ENCODE data around the gene RASA2. TPM values are rescaled to one million over a fixed set of nuclear protein-coding genes. Genes with fewer than 3 reads are reported as not detected.
A peak's percentile ranks its signal among the peaks of the same experiment; 100 is the strongest.

RASA2 gene
- polyA plus RNA-seq, 1 of the 3 experiments (the other 2 are of a cell fraction) = 2.4 TPM

GRCh38 chr3:141552440-141552991 is 65.7 kb downstream of the RASA2 start:
- Histone ChIP-seq H3K9ac (no peak overlapping the region), H3K9me2 (no peaks in the 10 kb centered on the region), H4K20me1 (ENCODE audit: insufficient read depth) (no peaks in the 10 kb centered on the region), H3K9me3 (peaks cover 16% of the 10 kb centered on the region; the same call in 1 of the 2 replicates), H3K27me3 (ENCODE audit: insufficient read depth) (no peaks in the 10 kb centered on the region), H3K4me1 (ENCODE audit: control insufficient read depth in 1 of 2, insufficient read depth in 2 of 2, low read depth in 1 of 2, low read length in 1 of 2) (peaks cover 0 to 25% of the 10 kb centered on the region in 2 experiments; a peak in 1 of 4 replicates), H3K36me3 (replicated peaks in 1 of 2; ENCODE audit: control insufficient read depth in 1 of 2, insufficient read depth in 2 of 2, low read length in 1 of 2) (peaks cover 28 to 54% of the 10 kb centered on the region in 2 experiments), H3K4me2 (no peak overlapping the region), H2AFZ (ENCODE audit: low read depth) (no peak overlapping the region), H3F3A (replicated peaks; ENCODE audit: insufficient read depth) (peaks cover 16% of the 10 kb centered on the region), H3K79me2 (ENCODE audit: insufficient read depth) (peaks cover 12% of the 10 kb centered on the region; the same call in 1 of the 2 replicates), H3K27ac (ENCODE audit: low read depth in 2 of 2, low read length in 1 of 2) (peak overlapping the region in 1 of 2 experiments; percentile 44; a peak in 1 of 4 replicates), H3K4me3 (ENCODE audit: low read depth in 2 of 2, low read length in 1 of 2) (no peak overlapping the region)
- ChIA-PET POLR2A (no interaction called here), CTCF (interaction anchor here (1.1 to 2.2 kb wide), 3 partner anchors 8 to 98 kb away, joined by 4 to 5 read pairs (median 5); no protein-coding TSS in a partner anchor)
- TF ChIP-seq MXI1 (IDR thresholded peaks at IDR 0.05; ENCODE audit: low read depth, low read length) (no peak), YY1 (IDR thresholded peaks at IDR 0.05; ENCODE audit: low read depth) (no peak), JUND (IDR thresholded peaks at IDR 0.05) (no peak), EP300 (IDR thresholded peaks at IDR 0.05; ENCODE audit: borderline replicate concordance in 1 of 2, low read depth in 1 of 2, low read length in 1 of 2) (no peak), FOXJ3 (CRISPR knock-in tag; IDR thresholded peaks at IDR 0.05) (no peak), GABPA (IDR thresholded peaks at IDR 0.05; ENCODE audit: low read depth) (no peak), NFIC (IDR thresholded peaks at IDR 0.05; ENCODE audit: borderline replicate concordance) (no peak), RFX5 (IDR thresholded peaks at IDR 0.05; ENCODE audit: low read length) (no peak), SMC3 (IDR thresholded peaks at IDR 0.05; ENCODE audit: low read depth, low read length) (no peak), TEAD4 (IDR thresholded peaks at IDR 0.05; ENCODE audit: borderline replicate concordance, insufficient read depth) (no peak), IRF3 (IDR thresholded peaks at IDR 0.05; ENCODE audit: low read depth, low read length) (no peak), SIN3A (IDR thresholded peaks at IDR 0.05; ENCODE audit: borderline replicate concordance, low read depth, low read length) (no peak), POLR2AphosphoS5 (IDR thresholded peaks at IDR 0.05; ENCODE audit: low read depth, low read length) (no peak)
- TF ChIP-seq, protein P1, sequence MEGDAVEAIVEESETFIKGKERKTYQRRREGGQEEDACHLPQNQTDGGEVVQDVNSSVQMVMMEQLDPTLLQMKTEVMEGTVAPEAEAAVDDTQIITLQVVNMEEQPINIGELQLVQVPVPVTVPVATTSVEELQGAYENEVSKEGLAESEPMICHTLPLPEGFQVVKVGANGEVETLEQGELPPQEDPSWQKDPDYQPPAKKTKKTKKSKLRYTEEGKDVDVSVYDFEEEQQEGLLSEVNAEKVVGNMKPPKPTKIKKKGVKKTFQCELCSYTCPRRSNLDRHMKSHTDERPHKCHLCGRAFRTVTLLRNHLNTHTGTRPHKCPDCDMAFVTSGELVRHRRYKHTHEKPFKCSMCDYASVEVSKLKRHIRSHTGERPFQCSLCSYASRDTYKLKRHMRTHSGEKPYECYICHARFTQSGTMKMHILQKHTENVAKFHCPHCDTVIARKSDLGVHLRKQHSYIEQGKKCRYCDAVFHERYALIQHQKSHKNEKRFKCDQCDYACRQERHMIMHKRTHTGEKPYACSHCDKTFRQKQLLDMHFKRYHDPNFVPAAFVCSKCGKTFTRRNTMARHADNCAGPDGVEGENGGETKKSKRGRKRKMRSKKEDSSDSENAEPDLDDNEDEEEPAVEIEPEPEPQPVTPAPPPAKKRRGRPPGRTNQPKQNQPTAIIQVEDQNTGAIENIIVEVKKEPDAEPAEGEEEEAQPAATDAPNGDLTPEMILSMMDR (IDR thresholded peaks at IDR 0.05) = no peak
- TF ChIP-seq, protein P2, sequence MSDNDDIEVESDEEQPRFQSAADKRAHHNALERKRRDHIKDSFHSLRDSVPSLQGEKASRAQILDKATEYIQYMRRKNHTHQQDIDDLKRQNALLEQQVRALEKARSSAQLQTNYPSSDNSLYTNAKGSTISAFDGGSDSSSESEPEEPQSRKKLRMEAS (IDR thresholded peaks at IDR 0.05; ENCODE audit: low read depth) = no peak
- no peak for DNase-seq
- 92% methylated on average over 2 of the region's 2 CpGs for WGBS (ENCODE audit: low lambda C conversion rate)
